HCT116 (cell line): ENCODE data around the gene DAPL1. TPM values are rescaled to one million over a fixed set of nuclear protein-coding genes. Genes with fewer than 3 reads are reported as not detected.

Experiments
- ATAC-seq: fragments of 200-7000 bp; cut with Tn5 transposase; 2 replicates; pipeline ENCODE4 v1.9.1; 2020; ENCODE audit warnings: mild to moderate bottlenecking, moderate library complexity
- BruUV-seq: library from RNA; stranded (reverse); fragments of 400-500 nt; replicated peaks from 2 replicates; lab custom pipeline; 2021; lab: Mats Ljungman, UMichigan
- CTCF ChIA-PET: fragments of 300-600 bp; sonication (Branson Sonifier 250); formaldehyde crosslinking; loops from one replicate; lab custom pipeline; 2021; ENCODE audit warnings: antibody characterized with exemption; lab: Charles Lee
- POLR2A ChIA-PET: fragments of 300-600, 350-600 bp; sonication (Branson Sonifier 250); formaldehyde crosslinking; loops from one replicate; lab custom pipeline; 2021; ENCODE audit warnings: antibody characterized with exemption; lab: Charles Lee
- RAD21 ChIA-PET, 2 experiments: fragments of 300-600 bp; sonication (Branson Sonifier 250); formaldehyde crosslinking; loops; one replicate each; lab custom pipeline; 2023; ENCODE audit warnings: low total read pairs in 2 of 2; ENCODE audit not compliant: uncharacterized antibody in 2 of 2, unreplicated experiment in 2 of 2, low non-redundant PET in 1 of 2; lab: Charles Lee
- DNase-seq: peaks from one replicate; pipeline ENCODE4 v3.0.0-alpha.2; 2010; ENCODE audit warnings: low read depth, low spot score
- H2AFZ ChIP-seq: fragments of 200-600 bp; shearing (Covaris generic), sonication (generic); 2 replicates; pipeline ENCODE4 v1.6.1; 2017; ENCODE audit warnings: low read depth, mixed run types, mixed read lengths, antibody characterized with exemption, low read length; ENCODE audit not compliant: poor library complexity, severe bottlenecking
- H3K27ac ChIP-seq: 2 replicates; pipeline ENCODE4 v1.5.1; 2012; ENCODE audit warnings: low read depth, low read length
- H3K27me3 ChIP-seq: fragments of 200-600 bp; sonication (generic); 2 replicates; pipeline ENCODE4 v1.6.1; 2016; ENCODE audit warnings: mixed run types, low read length, mixed read lengths; ENCODE audit not compliant: insufficient read depth
- H3K36me3 ChIP-seq, 2 experiments: fragments of 200-500 bp in 1 of 2; fragments of 200-600 bp in 1 of 2; sonication (Bioruptor generic) in 1 of 2; sonication (generic) in 1 of 2; 2 replicates each; pipeline versions ENCODE4 v1.5.1 to v1.6.1; 2014 to 2016; ENCODE audit warnings: low read length in 2 of 2, inconsistent platforms in 1 of 2, mixed read lengths in 1 of 2, mixed run types in 1 of 2; ENCODE audit not compliant: insufficient read depth in 2 of 2, control insufficient read depth in 1 of 2
- H3K4me1 ChIP-seq, 2 experiments: fragments of 200-600 bp in 1 of 2; sonication (generic) in 1 of 2; 2 replicates each; pipeline versions ENCODE4 v1.5.1 to v1.6.1; 2012 to 2017; ENCODE audit warnings: low read length in 2 of 2, inconsistent platforms in 1 of 2, mild to moderate bottlenecking in 1 of 2, mixed read lengths in 1 of 2, mixed run types in 1 of 2, moderate library complexity in 1 of 2; ENCODE audit not compliant: insufficient read depth in 2 of 2, control insufficient read depth in 1 of 2
- H3K4me2 ChIP-seq: fragments of 200-600 bp; sonication (generic); 2 replicates; pipeline ENCODE4 v1.6.1; 2017; ENCODE audit warnings: mixed run types, low read length, mixed read lengths
- H3K4me3 ChIP-seq, 2 experiments: fragments of 200-600 bp in 1 of 2; sonication (generic) in 1 of 2; replicated peaks in 1 of 2; 2 replicates each; pipeline ENCODE4 v1.5.1; 2011 to 2016; ENCODE audit warnings: low read length in 2 of 2, control low read depth in 1 of 2, low read depth in 1 of 2, mild to moderate bottlenecking in 1 of 2, mixed read lengths in 1 of 2, mixed run types in 1 of 2
- H3K79me2 ChIP-seq: fragments of 200-600 bp; sonication (generic); 2 replicates; pipeline ENCODE4 v1.6.1; 2017; ENCODE audit warnings: mild to moderate bottlenecking, mixed run types, low read length, moderate library complexity, mixed read lengths; ENCODE audit not compliant: insufficient read depth
- H3K9ac ChIP-seq: fragments of 200-600 bp; sonication (generic); 2 replicates; pipeline ENCODE4 v1.6.1; 2016; ENCODE audit warnings: low read length, mixed read lengths
- H3K9me2 ChIP-seq: fragments of 200-600 bp; sonication (generic), shearing (Covaris generic); 2 replicates; pipeline ENCODE4 v1.6.1; 2017; ENCODE audit warnings: mixed run types, mild to moderate bottlenecking, moderate library complexity; ENCODE audit not compliant: insufficient read depth
- H3K9me3 ChIP-seq, 2 experiments: fragments of 200-500 bp in 1 of 2; fragments of 200-600 bp in 1 of 2; sonication (Bioruptor generic) in 1 of 2; sonication (generic) in 1 of 2; 2 replicates each; pipeline ENCODE4 v1.6.1; 2014 to 2017; ENCODE audit warnings: low read length in 2 of 2, mixed read lengths in 2 of 2, inconsistent platforms in 1 of 2, low read depth in 1 of 2, mild to moderate bottlenecking in 1 of 2, mixed run types in 1 of 2, moderate library complexity in 1 of 2; ENCODE audit not compliant: control insufficient read depth in 1 of 2, insufficient read depth in 1 of 2
- H4K20me1 ChIP-seq: fragments of 200-600 bp; sonication (generic), shearing (Covaris generic); 2 replicates; pipeline ENCODE4 v1.6.1; 2017; ENCODE audit warnings: mixed run types, mild to moderate bottlenecking, moderate library complexity; ENCODE audit not compliant: insufficient read depth
- CBX3 ChIP-seq: IDR thresholded peaks from 2 replicates; pipeline ENCODE4 v1.6.1; 2012; ENCODE audit warnings: low read depth
- RAD21 ChIP-seq: IDR thresholded peaks from 2 replicates; pipeline ENCODE4 v1.6.1; 2012; ENCODE audit warnings: low read depth, mild to moderate bottlenecking
- SIN3A ChIP-seq: IDR thresholded peaks from 2 replicates; pipeline ENCODE4 v1.6.1; 2012; ENCODE audit warnings: low read depth
- YY1 ChIP-seq: IDR thresholded peaks from 2 replicates; pipeline ENCODE4 v1.6.1; 2011; ENCODE audit warnings: low read length, low read depth, moderate library complexity, mild to moderate bottlenecking; ENCODE audit not compliant: insufficient replicate concordance; ENCODE audit errors: extremely low read depth
- ZNF274 ChIP-seq: fragments of 200-500 bp; sonication (Bioruptor generic); IDR thresholded peaks from 2 replicates; pipeline ENCODE4 v1.6.1; 2014; ENCODE audit warnings: mild to moderate bottlenecking, low read depth, low read length, inconsistent platforms
- intact Hi-C: fragments of 100-400 bp; cut with micrococcal nuclease; formaldehyde crosslinking; loops from 2 replicates; pipeline ENCODE4 v1.10.0; 2022
- total RNA-seq: library from RNA; stranded (reverse); gene quantifications from one replicate; pipeline ENCODE4 v1.2.1, GENCODE V29; 2021; ENCODE audit not compliant: unreplicated experiment
- TF ChIP-seq, protein P1 (sequence below): IDR thresholded peaks from 2 replicates; pipeline ENCODE4 v1.6.1; 2011; ENCODE audit warnings: mild to moderate bottlenecking, low read length, moderate library complexity; ENCODE audit not compliant: insufficient replicate concordance; ENCODE audit errors: extremely low read depth

Gene DAPL1
- total RNA-seq, 1 experiment from 2014 or later: not detected

DNA sequence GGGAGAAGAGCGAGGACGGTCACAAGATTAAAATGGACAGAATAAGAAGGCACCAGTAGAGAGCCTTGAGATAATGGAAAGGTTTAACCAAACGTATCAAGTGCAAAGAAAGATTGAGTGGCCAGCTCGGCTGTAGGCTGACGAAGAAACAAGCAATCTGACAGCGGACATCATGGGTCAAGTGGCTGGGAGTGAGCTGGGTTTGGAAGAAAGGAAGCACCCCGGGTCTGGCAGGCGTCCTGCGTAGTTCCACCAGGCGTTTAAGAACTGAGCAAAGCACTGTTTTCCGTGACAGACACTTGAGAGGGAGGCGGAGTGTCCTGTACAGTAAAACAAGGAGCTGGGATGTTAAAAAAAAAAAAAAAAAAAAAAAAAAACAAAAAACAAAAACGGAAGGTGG, 27.1 kb downstream of the DAPL1 start (continued):
- no peak for TF ChIP-seq YY1
- TF ChIP-seq, all 23 proteins: peak for 0

DNA sequence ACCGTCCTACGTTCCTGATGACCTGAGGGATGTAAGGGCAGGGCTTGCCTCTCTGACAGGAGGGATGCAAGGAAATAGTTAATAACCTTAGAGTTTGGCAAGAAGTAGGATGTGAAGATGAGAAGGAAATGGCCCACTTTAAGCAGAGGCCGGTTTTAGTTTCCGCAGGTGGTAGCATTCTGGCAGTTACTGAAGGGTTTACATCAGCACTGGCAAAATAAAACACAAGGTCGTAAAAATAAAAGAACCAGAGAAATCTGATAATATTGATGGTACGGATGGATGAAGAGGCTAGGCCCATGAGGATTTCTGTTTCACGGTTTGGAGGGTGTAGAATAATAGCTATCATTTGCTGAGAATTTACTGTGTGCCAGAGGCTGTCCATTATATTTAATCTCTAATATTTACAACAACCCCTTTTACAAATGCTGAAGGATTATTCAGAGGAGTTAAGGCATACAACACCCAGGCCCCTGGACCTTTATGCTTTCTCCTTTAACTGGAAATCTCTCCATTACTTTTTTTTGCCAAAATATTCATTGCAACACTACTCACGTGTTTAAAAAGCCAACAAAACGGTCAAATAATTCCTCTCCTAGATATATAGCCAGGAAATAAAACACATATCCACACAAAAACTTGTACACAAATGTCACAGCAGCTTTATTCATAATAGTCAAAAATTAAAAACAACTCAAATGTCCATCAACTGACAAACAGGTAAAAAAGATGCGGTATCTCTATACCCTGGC, 28.5 kb downstream of the DAPL1 start:
- no TSS peak for BruUV-seq
- H3K9me2 ChIP-seq: no peaks in the 10 kb centered on the region
- TF ChIP-seq RAD21 (no peak), SIN3A (no peak), ZNF274 (no peak), CBX3 (no peak), YY1 (no peak)
- TF ChIP-seq, protein P1, sequence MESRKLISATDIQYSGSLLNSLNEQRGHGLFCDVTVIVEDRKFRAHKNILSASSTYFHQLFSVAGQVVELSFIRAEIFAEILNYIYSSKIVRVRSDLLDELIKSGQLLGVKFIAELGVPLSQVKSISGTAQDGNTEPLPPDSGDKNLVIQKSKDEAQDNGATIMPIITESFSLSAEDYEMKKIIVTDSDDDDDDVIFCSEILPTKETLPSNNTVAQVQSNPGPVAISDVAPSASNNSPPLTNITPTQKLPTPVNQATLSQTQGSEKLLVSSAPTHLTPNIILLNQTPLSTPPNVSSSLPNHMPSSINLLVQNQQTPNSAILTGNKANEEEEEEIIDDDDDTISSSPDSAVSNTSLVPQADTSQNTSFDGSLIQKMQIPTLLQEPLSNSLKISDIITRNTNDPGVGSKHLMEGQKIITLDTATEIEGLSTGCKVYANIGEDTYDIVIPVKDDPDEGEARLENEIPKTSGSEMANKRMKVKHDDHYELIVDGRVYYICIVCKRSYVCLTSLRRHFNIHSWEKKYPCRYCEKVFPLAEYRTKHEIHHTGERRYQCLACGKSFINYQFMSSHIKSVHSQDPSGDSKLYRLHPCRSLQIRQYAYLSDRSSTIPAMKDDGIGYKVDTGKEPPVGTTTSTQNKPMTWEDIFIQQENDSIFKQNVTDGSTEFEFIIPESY: no peak
- H4K20me1 ChIP-seq: no peaks in the 10 kb centered on the region
- no peak overlapping the region for H2AFZ ChIP-seq
- H3K4me3 ChIP-seq: no peak overlapping the region
- H3K9ac ChIP-seq: no peak overlapping the region
- H3K4me1 ChIP-seq: no peaks in the 10 kb centered on the region
- ChIA-PET POLR2A (no interaction called here), CTCF (no interaction called here), RAD21 (no interaction called here)
- H3K27me3 ChIP-seq: no peaks in the 10 kb centered on the region
- no peak overlapping the region for H3K4me2 ChIP-seq
- no peak for ATAC-seq
- no peak for DNase-seq
- no peaks in the 10 kb centered on the region for H3K79me2 ChIP-seq
- no peaks in the 10 kb centered on the region for H3K36me3 ChIP-seq
- no peak overlapping the region for H3K27ac ChIP-seq
- intact Hi-C loops: no loop called here
- no peaks in the 10 kb centered on the region for H3K9me3 ChIP-seq
